NCI-H524 (cell line): ENCODE measurements around the gene SERPING1.

Experiments used
- DNase-seq, 2 experiments: peaks; one replicate each; lab custom pipeline; 2025; lab: John Stamatoyannopoulos, UW

Gene SERPING1

DNA sequence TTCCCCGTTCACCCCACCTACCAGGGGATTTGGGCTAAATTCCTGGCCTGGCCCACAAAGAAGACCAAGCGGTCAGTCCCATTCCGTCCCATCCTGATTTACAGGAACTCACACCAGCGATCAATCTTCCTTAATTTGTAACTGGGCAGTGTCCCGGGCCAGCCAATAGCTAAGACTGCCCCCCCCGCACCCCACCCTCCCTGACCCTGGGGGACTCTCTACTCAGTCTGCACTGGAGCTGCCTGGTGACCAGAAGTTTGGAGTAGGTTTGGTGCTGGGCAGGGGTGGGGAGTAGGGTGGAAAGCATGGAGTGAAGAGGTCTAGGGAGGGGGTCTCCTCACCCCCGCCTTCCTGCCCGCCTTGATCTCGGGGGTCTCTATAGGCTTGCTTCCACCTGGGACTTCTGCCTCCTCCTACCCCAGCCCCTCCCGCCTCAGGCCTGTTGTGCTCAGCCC is at the start of gene SERPING1:
SERPING1 (plus strand) TSS at position 225 of the 455 bp plus-strand sequence. CDS start 586 bp downstream, outside the sequence.
- no peak for DNase-seq

DNA sequence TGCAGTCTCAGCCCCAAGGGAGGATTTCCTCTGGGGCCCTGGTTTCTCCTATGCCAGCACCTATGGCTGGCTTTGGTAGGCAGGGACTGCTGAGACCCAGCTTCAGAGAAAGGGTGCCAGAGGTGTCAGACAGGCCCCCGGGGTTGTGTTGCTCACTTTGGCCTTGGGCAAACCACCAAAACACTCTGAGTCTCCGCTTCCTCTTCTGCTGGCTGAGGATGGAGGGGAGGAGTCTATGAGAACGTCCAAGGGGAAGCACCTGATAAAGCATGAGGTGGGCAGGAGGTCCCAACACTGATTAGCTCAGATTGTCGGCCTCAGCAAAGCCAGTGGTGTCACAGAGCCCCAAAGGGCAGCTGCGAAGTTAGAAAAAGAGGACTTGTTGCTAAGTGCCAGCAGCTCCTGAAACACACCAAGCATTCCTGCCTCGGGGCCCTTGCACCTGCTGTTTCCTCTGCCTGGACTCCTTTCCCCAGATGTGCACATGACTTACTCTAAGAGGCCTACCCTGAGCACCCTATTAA is 49.6 kb upstream of the SERPING1 start:
- no peak for DNase-seq

DNA sequence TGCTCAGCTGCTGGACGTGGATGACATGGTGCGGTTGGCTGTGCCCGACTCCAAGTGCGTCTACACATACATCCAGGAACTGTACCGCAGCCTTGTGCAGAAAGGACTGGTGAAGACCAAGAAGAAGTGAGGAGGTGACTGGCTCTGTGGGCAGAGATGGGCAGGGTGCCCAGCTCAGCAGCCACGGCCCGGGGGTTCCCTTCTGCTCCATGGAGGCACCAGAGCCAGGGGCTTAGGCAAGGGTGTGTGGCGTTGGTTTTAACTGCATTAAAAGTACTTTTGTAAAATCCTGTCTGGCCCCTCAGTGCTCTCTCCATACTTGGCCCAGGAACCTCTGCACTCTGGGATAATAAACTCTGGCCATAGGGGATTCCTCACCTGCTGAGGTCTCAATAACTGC is 47.5 kb upstream of the SERPING1 start:
- no peak for DNase-seq

DNA sequence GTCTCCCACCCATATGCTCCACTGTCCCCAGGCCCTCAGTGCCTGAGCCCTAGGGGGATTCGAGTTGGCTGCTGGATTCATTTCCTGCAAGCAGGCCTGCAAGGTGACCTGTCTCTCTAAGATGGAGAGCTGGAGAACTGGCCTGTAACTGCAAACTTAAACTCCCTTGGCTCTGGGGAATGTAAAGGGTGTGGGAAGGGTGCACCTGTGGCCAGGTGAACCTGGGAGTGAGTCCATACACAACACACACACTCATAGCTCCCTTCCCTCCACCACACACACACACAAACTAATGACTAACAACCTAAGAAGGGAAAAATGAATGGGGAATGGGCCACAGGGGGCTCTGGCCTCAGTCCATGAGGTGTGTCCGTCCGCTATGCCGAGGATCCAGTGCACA is 45.5 kb upstream of the SERPING1 start:
- no peak for DNase-seq

DNA sequence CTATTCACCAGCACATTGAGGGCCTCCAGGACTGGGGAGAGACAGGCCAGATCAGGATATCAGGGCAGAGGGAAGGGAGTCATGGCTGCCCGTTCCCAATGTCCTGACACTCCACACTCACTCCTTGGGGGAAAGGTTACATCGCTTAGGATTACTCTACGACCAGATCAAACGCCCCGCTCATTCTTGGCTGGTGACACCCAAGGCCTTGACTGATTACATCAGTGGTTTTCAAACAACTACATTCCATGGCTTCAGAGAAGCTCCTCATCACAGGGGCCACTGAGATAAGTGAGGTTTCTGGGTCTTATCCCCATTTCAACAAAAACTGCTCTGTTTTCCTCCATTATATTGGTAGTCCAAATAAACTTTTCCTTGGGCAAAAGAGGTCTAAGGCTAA is 45.0 kb upstream of the SERPING1 start:
- no peak for DNase-seq

DNA sequence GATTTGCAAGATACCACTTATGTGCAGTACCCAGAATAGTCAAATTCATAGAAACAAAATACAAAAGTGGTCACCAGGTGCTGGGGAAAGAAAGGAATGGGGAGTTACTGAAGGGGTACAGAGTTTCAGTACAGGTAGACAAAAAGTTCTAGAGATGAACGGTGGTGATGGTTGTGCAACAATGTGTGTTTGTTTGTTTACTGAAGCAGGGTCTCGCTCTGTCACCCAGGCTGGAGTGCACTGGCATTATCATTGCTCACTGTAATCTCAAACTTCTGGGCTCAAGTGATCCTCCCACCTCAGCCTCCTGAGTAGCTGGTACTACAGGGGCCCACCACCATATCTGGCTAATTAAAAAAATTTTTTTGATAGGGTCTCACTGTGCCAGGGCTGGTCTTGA is 42.1 kb upstream of the SERPING1 start:
- no peak for DNase-seq

DNA sequence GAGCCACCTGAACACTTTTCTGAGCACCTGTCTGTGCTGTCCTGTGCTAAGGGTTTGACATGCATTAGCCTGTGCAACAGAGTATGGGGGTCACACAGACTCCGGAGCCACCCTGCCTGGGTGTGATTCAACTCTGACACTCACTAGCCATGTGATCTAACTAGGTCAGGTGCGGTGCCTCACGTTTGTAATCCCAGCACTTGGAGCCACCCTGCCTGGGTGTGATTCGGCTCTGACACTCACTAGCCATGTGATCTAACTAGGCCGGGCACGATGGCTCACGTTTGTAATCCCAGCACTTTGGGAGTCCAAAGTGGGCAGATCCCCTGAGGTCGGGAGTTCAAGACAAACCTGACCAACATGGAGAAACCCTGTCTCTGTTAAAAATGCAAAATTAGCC is 41.4 kb upstream of the SERPING1 start:
- DNase-seq, result no peak

DNA sequence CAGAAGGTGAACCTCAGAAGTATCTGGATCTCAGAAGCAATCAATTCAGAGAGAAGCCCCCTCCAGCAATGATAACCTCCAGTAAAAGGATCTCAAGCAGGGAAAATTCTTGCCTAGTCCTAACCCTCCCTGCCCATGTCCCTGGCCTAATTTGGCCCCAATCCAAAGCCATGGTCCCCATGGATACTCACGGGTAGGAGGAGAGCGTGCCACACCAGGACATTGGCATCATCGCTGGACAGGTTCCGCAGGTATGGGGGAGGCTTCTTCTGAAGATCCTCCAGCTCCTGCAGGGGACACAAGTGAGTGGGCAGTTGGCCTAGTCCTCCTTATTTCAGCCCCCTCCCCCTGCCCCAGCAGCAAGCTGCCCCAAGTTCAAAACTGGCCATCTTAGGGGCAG is 37.3 kb upstream of the SERPING1 start:
- DNase-seq, result no peak

DNA sequence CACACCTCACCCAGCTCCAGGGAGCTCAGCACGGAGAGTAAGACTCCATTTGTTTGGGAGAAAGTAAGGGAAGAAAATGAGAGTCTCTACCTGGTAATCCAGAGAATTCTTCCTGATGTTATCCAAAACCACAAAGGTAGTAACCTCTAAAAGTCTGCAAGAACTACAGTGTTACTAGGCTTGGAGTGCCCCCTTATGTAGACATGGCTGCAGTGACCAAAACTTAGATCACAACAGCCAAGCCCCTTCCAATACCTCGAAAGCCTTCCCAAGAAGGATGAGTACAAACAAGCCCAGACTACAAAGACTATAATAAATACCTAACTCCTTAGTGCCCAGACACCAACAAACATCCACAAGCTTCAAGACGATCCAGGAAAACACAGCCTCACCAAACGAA is 34.9 kb upstream of the SERPING1 start:
- DNase-seq, result peak in 1 of 2 experiments; percentile 27

DNA sequence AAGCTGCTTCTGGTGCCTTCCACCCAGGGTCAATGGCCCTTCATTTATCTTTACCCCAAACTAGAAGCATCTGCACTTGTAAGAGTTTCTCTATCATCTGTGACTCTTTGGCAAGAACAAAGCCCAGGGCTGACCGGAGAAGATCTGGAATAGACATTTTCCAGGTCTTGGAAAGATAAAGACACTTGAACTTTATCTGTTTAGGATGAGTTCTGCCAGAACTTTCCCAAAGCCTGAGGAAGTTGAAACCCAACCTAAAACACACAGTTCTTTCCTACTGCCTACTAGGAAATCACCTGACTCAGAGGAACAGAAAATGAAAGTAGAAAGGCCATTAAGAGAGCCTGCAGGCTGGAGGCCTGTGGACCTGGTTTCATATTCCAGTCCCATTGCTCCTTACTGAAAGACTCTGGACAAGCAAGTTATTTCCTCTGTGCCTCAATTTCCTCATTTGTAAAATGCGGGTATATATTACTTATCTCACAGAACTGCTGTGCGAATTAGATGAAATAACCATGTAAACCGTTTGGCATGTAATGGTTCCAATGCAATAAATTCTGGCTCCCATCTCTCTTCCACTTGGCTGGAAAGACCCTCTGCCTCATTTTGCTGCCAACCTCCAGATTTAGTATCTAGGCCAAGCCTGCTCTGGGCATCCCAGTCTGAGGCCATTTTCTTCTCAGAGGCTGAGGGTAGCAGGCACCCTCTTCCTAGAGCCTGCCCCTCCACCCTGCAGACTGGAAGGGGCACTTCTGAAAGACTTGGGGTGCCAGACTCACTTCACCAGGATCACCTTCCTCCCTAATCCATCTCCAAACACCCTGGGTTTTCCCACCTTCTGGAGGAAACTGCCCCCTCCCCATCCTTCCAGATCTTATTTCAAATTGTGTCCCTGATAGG is 31.2 kb upstream of the SERPING1 start:
- no peak for DNase-seq

DNA sequence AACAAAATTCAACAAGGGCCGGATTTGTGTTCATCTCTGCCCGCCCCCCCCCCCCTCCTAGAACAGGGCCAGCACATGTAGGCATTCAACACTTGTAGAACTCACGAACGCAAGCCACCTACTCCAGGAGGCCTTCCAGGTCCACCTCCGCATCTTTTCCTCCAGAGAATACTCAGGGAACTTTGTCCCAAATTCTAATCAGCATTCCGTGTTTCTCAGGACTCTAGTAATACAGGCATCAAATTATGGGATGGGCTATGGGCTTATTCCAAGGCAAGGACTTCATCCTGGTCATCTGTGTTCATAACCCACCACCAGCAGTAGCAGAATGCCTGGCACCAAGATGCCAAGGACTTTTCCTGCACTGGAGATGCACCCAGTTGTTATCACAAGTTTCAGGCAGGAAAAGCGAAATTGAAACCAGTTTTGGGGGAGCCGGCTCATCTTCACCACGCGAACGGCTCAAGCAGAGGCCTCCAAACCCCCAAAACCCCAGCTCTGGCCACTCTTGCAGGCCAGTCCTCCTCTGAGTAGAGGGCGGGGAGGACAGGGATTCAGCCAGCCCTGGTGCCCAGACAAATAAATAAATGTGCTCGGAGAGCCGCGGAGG is 30.5 kb upstream of the SERPING1 start:
- no peak for DNase-seq

DNA sequence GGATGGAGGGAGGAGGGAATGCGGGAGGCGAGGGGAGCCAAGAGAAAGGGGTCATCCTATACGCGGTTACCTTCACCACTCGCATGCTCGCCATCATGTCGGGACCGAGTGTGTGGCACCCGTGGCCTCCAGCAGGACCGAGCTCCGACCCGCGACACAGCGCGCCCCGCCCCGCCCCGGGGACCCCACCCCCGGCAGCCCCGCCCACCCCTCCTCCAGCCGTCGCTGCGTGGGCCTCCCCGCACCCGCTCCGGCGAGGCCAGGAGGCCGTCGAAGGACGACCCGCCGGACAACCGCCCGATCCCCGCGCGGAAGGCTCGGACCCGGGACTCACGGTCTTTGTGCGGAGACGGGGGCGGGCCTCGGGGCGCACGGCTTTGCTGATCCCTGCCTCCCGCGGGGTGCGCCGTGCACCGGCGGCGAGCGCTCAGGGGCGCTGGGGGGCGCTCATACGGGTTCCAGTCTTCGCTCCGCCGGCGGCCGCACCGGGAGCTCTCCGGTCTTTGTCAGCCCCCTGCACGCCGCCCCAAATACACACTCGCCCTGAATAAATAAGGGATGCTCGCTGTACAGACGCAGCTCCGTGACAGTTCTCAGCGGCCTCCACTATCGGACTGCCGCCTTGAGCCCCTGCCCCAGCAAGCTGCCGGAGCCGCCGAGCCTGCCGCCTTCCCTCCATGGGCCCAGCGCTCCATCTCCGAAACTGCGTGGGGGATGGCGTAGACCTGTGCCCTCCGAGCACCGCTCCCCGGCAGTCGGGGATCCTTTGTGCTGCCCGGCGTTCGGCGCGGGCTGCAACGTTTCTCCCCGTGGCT is 29.8 kb upstream of the SERPING1 start, which contains the start of gene UBE2L6:
UBE2L6 (minus strand) TSS at position 158 of the 815 bp plus-strand sequence; CDS start at position 97, 61 bp downstream.
- peak in 1 of 2 experiments; percentile 48 for DNase-seq

DNA sequence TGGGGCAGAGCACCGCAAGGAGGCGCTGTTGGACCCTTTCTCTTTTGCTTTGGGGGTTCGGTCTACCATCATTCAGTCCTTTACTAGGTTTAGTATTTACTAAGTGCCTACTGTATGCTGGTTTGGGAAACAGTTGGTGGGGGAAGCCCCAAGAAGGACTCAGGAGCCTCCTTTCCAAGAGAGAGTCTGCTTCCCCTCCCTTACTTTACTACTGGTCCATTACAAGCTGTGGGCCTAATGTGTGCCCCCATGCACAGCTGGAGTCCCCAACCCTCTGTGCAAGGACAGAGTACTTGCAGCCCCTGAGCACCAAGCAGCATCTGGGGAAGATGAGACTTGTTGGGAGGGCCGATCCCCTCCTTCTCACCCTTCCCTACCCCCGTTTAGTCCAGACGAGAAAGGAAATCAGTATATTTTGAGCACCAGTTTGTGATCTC is 29.1 kb upstream of the SERPING1 start:
- DNase-seq, result peak; percentile 11 to 73

DNA sequence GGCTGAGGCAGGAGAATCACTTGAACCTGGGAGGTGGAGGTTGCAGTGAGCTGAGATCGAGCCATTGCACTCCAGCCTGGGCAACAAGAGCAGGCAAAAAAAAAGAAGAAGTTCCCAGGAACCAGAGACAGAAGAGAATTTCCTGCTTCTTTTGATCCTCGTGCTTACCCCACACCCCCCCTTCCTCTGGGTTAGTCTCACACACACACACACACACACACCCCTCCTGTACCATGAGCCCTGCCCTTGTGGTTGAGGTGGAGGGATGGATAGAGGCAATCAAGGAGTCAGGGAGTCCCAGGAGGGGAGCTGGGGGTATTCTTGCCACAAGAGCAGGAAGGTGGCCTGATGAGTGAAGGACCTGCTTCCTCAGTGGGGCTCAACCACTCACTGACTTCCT is 25.9 kb upstream of the SERPING1 start:
- DNase-seq, result no peak

DNA sequence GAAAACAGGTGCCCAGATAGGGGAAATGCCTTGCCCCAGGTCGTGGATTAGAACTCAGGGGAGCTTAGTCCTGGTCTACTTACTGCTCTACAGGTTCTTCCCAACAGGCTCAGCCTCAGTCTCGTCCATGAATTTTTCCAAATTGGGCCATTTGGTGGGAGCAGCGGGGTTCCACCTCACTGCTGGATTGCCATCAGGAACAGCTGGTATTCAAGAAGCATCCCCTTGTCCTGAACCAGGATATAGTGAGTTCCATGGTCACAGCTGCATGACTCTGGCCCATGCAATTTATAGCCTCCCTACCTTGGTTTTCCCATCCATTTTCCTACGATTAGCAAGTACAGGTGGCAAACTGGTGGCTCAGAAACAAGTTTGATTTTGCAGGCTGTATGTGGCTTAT is 23.4 kb upstream of the SERPING1 start:
- no peak for DNase-seq

DNA sequence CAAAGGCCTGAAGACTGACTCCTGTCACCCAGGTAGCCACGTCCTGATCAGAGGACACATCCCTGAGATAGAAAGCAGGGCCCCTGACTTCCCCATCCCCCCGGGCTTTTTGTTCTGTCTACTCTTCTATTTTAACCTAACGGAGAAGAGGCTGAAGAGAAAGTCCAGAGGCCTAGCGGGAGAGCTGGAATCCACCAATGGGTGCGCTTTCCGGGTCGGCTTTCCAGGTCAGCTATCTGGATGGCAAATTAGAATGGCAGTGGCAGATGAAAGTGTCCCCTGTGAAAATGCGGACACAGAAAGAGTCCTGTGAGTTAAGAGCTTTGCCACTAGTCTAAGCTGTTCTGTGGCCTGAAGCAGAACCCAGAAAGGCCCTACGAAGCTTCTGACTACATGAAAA is 13.1 kb upstream of the SERPING1 start:
- no peak for DNase-seq

DNA sequence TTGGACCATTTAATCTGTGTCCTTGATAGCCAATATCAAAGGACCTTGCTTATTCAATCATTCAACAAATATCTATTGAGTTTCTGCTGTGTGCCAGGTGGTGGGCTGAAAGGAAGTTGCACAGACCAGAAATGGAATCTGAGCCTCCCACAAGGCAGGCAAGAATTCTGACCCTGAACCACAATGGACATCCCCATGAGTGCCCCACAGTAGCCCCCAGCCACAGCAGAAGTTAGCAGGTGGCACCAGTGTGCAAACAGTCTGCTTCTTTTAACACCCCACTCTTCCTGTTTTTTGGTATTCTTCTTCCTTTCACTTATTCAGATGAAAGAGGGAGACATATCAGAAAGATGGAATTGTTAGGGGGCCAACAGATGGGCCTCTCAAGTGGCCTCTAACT is 12.2 kb upstream of the SERPING1 start:
- no peak for DNase-seq

DNA sequence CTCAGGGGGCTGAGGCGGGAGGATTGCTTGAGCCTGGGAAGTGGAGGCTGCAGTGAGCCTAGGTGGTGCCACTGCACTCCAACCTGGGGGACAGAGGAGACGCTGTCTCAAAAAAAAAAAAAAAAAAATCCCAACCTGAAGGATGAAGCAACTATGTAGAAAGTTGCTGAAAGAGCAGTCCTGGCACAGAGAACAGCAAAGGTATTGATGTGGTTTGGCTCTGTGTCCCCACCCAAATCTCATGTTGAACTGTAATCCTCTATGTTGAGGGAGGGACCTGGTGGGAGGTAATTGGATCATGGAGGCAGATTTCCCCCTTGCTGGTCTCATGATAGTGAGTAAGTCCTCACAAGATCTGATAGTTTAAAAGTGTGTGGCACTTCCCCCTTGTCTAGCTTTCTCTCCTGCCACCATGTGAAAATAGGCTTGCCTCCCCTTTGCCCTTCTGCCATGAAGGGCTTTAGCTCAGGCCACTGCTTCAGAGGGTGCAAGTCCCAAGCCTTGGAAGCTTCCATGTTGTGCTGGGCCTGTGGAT is 10.7 kb upstream of the SERPING1 start:
- no peak for DNase-seq

DNA sequence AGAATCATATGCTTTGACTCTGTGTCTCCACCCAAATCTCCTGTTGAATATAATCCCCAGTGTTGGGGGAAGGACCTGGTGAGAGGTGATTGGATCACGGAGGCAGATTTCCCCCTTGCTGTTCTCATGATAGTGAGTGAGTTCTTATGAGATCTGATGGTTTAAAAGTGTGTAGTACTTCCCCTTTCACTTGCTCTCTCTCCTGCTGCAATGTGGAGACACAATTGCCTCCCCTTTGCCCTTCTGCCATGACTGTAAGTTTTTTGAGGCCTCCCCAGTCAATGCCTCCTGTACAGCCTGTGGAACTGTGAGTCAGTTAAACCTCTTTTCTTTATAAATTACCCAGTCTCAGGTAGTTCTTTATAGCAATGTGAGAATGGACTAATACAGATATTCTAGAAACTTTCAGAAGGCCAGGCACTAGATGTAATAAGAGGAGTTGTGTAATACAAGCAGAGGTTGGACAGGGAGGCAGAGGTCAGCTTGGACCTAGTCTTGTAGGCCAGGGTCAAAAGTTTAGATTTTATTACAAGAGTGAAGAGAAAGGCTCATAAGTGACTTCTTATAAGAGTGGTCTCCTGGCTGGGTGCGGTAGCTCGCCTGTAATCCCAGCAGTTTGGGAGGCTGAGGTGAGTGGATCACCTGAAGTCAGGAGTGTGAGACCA is 9.3 kb upstream of the SERPING1 start:
- no peak for DNase-seq

DNA sequence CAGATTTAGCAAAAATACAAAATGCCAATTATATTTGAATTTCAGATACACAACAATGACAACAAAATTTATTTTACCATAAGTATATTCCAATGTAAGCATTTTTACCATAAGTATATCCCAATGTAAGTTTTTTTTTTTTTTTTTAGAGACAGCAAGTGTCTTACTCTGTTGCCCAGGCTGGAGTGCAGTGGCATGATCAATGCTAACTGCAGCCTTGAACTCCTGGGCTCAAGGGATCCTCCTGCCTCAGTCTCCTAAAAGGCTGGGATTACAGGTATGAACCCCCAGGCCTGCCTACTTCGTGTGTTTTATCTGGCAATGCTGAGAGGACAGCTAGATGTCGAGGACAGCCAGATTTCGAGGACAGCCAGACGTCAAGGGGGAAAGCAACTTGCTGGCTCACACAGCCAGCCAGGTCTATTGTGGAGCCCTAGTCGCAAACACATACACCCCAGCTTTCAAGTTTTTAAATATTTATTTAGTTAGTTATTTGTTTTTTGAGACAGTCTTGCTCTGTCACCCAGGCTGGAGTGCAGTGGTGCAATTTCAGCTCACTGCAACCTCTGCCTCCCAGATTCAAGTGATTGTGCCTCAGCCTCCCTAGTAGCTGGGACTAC is 1.1 kb upstream of the SERPING1 start:
- no peak for DNase-seq
